Sigmoid colon (tissue), 4 donors: ENCODE data around the gene METAP1D.

Experiments used
- CTCF ChIP-seq, 4 experiments: fragments of 450-650 bp in 3 of 4; fragments of 200-600 bp in 1 of 4; IDR thresholded peaks; one replicate each; pipeline ENCODE4 v1.5.1; 2016 to 2019; ENCODE audit warnings: antibody characterized with exemption in 4 of 4, mild to moderate bottlenecking in 3 of 4, moderate library complexity in 2 of 4
- POLR2A ChIP-seq, 2 donors: fragments of 450-650 bp; IDR thresholded peaks; one replicate each; pipeline ENCODE4 v1.6.1; 2016; ENCODE audit warnings: antibody characterized with exemption in 2 of 2, mild to moderate bottlenecking in 2 of 2, moderate library complexity in 2 of 2
- POLR2AphosphoS5 ChIP-seq, 4 donors: sonication (generic); formaldehyde crosslinking; IDR thresholded peaks; one replicate each; pipeline ENCODE4 v1.6.1; 2017; ENCODE audit warnings: antibody characterized with exemption in 4 of 4

DNA sequence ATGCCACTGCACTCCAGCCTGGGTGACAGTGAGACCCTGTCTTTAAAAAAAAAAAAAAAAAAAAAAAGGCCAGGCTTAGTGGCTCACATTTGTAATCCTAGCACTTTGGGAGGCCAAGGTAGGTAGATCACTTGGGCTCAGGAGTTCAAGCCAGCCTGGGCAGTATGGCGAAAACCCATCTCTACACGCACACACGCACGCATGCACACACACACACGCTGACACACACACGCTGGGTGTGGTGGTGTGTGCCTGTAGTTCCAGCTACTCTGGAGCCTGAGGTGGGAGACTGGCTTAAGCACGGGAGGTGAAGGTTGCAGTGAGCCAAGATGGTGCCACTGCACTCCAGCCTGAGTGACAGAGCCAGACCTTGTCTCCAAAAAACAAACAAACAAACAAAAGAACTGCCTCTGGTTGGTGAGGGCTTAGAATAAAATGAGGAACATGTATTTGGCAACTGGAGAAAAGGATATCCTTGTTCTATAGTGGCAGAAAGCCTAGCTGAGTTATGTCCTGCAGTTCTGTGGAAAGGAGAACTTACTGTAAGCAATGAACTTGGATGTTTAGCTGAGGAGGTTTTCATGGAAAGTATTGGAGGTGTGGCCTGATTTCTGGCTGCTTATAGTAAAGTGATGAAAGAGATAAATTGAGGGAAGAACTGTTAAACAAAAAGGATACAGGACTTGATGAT, 43.5 kb upstream of the METAP1D start:
- no peak for TF ChIP-seq CTCF (IDR thresholded peaks at IDR 0.05)
- no peak for TF ChIP-seq POLR2AphosphoS5 (IDR thresholded peaks at IDR 0.05)
- TF ChIP-seq POLR2A (IDR thresholded peaks at IDR 0.05): no peak
